HG02571 (cell line): ENCODE data around the gene FICD.
A peak's percentile ranks its signal among the peaks of the same experiment; 100 is the strongest.
"Not testable (repeated sequence)": the region's sequence is repeated elsewhere in the genome, so short reads cannot be mapped to it uniquely, and the experiment has no call there.

Experiments used
- ATAC-seq: cut with Tn5 transposase; IDR thresholded peaks from one replicate; pipeline ENCODE4 v1.9.1; 2021; ENCODE audit warnings: mild to moderate bottlenecking, moderate library complexity; ENCODE audit not compliant: unreplicated experiment

Gene FICD

DNA sequence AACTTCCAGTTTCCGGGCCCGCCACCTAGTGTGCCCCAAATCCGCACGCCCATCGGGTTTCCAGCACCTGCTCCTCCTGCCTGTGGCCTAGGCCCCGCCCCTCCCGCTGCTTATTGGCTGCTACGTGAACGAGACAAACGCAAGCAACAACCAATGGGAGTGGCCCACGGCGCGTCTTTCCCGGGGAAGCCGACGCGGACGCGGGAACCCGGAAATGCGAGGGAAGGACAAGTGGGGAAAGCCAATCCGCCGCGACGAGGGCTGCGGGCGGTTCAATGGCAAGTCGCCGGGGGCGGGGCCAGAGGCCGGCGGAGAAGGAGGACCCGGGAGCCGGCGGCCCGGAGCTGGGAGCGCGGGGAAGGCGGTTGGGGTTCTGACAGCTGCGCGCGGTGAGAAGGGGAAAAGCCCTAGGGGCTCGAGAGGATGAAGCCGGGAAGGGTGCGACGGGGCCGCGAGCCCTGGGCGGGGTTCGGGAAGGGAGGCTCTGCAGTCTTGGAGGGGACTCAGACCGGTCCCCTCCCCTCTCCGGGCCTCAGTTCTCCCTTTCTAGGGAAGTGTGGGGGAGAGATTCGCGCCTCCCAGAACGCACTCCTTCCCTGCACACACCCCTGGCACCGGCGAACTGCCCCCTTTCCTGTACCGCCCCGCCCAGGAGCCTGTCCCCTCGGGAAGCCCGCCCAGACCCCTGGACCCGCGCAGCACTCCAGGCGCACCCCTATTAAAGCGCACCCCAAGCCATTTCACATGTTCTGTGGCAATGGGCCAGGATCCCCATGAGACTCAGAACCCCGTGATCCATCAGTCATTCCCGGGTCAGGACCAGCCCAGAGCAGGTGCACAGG, at the start of gene FICD:
Gene FICD (plus strand): TSS at position 305 of the 842 bp plus-strand sequence. CDS start 1,696 bp downstream, outside the sequence.
- ATAC-seq = peak; percentile 81

DNA sequence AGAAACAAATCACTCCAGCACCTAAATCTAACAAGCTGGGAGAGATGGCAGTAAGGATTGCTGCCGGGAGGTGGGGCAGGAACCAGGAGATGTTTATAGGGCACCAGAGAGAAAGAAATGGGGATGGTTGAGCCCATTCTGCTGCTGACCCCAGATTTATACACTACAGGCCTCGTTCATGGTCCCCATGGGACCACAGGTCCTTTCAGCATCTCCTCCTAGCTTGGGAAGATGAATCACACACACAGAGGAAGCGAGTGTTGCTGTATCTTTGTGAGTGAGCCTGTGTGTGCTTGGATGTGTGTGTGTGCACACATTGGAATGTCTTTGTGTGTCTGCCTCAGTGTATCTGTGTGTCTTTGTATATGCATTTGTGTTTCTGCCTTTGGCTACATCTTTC, 49.7 kb upstream of the FICD start:
- ATAC-seq = no peak

DNA sequence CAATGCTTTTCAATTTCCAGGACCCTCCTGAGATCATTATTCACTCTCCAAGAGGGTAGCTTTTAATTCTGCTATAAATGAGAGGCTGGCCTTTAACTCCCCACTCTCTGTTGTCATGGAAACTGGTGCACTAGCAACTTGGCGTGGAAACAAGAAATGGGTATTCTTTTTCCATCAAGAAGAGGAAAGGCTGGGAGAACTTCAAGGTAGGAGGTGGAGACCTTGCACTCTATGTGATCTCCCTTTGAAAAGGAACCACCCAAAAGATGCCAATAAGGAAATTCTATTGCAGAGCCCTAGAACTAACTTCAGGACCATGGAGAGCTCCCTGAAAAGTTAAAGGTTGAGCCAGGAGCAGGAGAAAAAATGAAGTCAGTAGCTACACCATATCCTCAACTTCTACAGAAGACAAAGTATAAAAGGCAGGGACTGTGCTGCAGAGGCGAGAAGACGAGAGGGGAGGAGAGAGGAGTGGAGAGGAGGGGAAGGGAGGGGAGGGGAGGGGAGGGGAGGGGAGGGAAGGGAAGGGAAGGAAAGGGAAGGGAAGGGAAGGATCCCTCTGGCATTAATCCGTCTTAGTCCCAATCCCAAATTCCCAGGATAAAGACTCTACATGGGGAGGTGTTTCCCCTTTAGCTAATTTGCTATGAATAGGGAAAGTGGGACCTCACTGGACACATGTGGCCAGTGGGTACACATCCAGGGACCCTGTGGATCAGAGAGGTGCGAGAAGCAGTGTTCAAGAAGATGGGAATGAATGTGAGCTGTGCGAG, 46.7 kb upstream of the FICD start:
- no peak for ATAC-seq

DNA sequence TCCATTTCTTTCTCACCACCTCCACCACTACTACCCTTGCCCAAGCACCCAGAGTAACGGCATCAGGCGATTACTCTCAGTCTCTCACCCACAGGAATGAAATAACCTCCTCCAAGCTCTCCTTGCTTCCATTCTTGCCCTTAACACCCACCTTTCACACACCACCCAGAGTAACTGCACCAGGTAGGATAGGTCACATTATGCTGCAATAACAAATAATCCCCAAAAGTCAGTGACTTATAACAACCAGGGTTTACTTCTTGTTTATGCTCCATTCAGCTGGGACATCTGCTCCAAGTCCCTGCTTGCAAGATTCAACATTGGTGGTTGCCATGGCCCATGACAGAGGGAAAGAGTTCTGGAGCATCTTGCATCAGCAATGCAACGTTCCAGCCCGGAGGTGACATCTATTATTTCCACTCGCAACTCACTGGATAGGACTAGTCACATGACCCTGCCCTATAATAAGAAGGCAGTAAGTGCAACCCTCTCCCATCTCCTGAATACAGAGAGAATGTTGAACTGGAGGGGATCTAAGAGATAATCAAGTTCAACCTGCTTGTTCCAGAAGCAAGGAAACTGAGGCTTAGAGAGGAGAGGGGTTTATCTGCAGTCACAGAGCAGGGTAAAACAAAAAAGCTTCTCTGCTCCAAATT, 41.5 kb upstream of the FICD start:
- ATAC-seq = no peak

DNA sequence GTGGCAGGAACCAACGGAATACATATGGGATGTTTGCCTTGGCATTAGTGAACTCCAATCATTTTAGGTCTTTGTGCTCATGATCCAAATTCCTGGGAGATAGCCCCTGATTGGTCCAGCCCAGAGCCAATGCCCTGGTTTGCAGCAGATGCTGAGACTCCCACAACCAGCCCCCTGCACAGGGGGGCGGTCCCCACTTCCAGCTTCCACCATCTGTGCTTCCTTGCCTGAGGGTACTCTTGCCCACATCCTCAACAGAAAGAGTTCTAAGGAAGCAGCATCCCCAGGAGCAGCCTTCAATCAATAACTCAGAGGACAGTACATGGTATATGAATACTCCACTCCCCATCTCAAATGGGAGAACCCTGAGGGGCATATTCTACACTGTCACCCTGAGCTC, 39.7 kb upstream of the FICD start:
- no peak for ATAC-seq

DNA sequence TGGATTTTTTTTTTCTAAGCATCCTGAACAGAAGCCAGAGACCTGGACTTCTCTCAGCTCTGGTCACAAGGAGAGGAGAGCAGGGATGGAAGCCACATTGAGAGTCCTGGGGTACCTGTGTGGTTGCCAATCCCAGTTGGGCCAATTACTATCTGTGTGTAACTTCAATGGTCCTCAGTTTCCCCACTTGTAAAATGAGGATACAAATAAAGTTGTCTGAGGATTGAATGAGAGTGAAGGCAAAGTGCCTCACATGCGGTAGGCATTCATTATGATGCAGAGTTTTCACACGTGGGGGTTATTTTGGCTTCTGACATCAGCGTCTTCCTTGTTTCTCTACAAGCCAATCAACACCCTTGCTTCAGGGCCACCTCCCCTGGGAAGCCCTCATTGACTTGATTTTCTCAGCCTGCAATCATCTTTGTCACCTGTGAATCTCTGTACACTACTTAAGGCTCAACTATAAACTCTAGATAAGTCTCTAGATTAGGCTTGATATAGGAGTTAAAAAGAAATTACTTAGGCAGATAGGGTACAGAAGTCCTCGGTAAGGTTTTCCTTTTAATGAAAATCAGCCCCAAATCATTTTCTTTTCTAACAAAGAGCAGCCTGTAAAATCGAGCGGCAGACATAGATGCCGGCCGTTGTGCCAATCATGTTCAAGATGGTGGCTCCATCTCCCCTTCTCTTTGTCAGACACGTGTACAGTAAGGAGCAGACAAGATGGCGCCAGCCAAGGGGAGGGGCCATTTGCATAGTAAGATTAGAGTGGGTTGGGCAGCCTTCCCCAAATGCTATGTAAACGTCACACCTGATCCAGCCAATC, 37.8 kb upstream of the FICD start:
- ATAC-seq = no peak

DNA sequence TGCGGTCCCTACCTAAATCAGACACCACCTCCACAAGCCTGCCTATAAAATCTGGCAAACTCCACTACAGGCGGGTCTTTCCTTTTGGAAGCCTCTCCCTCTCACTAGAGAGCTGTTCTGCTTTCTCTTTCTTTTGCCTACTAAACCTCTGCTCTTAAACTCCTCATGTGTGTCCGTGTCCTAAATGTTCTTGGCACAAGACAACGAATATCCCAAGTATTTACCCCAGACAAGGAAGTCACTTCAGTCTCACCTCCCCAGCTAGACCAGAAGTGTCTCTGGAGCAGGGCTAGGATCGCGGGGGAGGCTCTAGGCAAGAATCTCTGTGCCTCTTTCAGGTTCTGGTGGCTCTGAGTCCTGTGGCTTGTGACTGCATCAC, 37.2 kb upstream of the FICD start:
- ATAC-seq = no peak

DNA sequence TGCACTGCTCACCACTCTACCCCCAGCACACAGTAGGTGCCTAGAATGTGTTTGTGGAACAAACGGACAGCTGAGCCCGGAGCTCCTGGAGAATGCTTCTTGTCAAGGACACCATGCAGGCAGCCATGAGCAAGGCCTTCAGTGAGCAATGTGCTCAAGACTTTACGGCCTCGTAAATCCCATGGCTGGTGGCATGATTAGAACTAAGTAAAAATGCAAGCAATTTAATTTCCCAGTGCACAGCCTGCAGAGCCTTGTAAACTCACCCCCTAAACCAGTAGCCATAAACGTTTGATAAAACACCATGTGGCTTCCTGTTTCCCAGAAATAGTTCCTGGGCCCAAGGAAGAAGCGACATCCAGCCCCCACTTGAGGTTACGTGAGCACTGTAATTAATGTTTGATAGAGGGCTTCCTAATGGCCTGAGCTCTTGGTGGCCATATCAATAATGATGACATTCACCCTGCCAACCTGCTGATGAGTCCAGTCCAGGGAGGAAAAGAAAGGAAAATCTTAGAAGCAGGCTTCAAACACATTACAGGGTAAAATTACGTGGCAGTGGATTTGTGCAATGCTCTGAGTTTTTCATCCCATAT, 36.4 kb upstream of the FICD start:
- ATAC-seq = no peak

DNA sequence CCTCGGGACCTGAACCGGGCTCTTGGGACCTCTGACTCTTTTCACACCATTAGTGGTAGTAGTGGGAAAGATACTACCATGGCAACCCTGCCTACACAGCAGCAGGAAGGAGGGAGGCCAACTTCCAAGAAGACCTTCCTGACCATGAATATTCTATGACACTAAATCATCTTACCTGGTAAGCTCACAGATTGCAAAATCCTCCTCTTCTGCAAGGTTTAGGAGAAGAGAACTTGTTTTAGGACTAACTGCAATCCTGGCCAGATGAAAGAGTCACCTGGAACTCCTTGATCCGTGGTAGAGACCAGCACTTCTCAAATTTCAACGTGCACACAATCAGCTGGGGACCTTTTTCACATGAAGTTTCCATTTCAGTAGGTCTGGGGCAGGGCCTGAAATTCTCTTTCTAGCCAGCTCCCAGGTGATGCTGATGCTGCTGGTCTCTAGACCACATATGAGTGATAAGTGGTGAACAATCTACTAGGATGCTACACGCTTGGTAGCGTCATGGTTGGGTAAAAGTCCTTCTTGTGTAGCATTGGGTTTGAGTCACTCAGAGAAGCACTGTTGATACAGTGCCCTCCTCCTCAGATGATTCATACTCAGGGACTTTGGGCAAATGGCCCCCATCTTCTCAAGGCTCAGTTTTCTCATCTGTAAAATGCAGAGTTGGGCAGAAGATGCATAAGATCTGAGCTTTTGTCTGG, 35.6 kb upstream of the FICD start:
- ATAC-seq = no peak

DNA sequence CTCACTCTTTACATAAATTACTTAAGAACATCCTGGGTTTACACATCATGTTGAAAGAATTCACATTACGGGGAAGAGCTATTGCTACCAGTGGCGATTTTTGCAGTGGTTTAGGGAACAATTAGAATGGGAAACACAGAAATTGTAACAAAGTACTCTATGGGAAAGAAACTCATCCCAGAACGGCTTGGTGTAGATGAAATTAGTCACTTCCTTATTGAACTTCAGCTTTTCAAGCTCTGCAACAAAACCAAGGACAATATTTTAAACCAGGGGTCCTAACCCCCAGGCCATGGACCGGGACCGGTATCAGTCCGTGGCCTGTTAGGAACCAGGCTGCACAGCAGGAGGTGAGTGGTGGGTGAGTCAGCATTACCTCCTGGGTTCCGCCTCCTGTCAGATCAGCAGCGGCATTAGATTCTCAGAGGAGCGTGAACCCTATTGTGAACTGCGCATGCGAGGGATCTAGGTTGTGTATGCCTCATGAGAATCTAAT, 32.3 kb upstream of the FICD start:
- no peak for ATAC-seq

DNA sequence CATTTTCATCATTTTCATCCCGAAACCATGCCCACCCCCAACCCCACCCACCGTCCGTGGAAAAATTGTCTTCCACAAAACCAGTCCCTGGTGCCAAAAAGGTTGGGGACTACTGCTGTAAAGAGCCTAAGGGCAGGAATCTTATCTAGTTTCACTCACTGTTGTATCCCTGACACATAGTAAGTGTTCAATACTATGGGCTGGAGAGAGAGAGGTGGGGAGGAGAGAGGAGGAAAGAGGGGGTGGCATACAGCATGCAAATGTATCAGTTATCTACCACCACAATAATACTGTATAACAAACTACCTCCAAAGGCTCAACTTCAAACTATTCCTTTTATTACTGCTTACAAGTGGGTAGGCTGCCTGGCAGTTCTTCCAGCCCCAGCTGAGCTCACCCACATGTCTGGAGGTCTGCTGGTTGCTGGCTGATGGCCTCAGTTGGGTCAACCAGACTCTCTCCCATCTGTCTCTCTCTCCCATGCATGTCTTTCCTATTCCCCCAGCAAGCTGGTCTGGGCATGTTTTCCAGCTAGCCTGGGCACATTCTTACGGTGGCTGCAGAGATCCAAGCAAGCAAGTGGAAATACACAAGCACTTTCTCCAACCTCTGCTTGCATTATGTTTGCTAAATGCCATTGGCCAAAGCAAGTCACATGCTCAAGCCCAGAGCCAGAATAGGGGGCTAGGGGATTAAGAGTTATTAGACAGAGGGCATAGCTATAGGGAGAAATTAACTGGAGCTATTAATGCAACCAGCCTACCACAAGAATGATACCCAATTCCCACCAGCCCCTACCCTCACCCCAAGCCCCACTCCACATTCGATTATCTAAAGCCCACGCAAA, 31.6 kb upstream of the FICD start:
- no peak for ATAC-seq

DNA sequence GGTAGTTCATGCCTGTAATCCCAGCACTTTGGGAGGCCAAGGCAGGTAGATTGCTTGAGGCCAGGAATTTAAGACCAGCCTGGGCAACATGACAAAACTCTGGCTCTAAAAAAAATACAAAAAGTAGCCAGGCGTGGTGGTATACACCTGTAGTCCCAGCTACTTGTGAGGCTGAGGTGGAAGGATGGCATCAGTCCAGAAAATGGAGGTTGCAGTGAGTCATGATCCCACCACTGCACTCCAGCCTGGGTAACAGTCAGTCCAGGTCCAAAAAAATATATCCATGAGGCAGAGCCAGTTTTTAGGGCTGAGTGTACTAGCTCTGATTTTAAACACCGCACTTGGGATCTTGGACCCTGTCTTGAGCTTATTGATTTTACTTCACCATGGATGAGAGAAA, 30.6 kb upstream of the FICD start:
- no peak for ATAC-seq

DNA sequence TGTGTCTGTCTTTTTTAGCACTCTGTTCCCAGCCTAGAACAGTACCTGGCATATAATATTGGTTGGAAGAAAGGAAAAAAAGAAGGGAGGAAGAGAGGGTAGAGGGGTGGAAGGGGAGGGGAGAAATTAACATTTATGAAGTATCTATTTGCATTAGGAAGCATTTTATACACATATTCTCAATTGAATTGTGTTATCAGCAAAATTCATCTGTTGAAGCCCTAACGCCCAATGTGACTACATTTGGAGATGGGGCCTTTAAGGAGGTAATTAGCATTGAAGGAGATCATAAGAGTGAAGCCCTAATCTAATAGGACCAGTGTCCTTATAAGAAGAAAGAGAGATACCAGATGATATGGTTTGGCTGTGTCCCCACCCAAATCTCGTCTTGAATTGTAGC, 30.2 kb upstream of the FICD start:
- ATAC-seq = no peak

DNA sequence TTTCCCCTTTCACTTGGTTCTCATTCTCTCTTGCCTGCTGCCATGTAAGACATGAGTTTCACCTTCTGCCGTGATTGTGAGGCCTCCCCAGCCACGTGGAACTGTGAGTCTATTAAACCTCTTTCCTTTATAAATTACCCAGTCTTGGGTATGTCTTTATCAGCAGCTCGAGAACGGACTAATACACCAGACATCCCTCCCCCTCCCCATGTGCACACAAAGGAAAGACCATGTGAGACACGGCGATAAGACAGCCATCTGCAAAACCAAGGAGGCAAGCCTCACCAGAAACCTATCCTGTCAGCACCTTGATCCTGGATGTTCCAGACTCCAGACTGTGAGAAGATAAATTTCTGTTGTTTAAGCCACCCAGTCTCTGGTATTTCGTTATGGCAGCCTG, 29.7 kb upstream of the FICD start:
- not testable (repeated sequence) for ATAC-seq

DNA sequence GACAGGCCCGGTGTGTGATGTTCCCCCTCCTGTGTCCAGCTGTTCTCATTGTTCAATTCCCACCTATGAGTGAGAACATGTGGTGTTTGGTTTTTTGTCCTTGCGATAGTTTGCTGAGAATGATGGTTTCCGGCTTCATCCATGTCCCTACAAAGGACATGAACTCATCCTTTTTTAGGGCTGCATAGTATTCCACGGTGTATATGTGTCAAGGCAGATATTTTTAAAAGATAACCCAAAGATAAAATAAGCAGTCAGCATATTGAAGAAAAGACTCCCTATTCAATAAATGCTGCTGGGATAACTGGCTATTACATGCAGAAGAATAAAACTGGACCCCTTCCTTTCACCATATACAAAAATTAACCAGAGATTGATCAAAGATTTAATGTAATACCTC, 28.0 kb upstream of the FICD start:
- ATAC-seq = not testable (repeated sequence)

DNA sequence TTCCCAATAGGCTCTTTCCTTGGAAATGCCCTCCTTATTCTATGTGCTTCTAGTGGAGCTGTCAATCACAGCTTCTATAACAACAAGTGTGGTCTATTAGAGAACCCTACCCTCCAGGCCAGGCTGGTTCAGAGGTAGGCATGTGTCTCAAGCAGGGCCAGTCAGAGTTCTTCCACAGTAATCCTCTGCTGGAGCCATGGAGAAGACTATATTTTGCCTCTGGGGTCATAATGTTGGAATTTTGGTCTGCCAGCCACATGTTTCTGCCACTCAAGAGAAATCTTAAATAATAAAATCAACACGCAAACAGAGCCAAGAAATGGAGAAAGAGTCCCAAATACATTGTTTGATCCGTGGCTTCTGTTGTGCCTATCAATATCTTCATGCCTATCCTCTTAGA, 23.8 kb upstream of the FICD start:
- ATAC-seq = no peak

DNA sequence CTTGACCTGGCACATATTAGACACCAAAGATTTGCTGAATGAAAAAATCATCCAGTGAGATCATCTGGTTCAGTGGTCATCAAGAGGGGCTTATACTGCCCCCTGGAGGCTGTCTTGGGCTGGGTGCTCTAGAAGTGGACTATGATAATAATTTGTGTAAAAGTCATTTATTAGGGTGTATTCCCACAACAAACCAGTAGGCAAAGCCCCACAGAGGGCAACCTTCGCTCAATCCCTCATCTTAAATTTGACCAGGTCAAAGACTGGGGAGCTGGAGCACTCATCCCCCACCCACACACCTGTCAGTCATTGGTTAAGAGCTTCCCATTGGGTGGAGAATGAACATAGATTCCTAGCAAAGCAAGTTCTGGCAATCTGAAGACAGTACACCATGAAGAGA, 20.0 kb upstream of the FICD start:
- ATAC-seq = no peak

DNA sequence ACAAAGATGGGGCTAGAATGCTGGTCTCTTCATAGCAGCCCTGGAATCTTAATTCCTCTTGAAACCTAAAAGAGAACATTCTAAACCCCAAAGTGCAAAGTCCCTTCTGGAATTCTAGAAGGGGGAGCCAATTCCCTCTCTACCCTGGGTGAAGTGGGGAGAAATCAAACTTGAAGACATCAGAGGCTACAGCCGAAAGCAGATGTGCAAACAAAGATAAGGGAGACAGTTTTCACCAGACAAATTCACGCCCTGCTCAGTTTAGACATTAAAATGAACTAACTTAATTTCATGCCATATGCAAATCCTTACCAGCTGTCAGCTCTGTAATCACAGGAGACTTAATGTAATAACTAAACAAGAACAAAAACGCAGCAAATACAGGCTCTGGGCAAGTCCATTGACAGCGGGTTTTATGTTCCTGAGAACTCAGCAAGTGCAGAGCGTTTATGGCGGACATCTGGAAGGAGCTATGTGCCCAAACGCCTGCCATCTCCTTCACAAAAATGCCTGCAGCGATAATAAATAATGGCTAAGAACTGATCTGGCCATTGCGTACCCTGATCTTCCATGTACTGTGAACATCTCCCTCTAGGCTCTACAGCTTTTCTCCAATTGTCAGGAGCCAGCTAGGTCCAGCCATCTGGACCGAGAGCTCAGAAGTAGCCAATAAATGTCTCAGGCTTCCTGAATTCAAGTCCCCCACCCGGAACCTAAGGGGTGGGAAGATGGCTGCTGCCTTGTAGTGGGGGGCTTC, 19.1 kb upstream of the FICD start:
- no peak for ATAC-seq
